Measurements from ENCODE around the gene DUSP28.

- TF ChIP-seq CTCF (IDR thresholded peaks at IDR 0.05) (no peak), ZNF121 (CRISPR knock-in tag; IDR thresholded peaks at IDR 0.05) (no peak), MYBL2 (CRISPR knock-in tag; IDR thresholded peaks at IDR 0.05) (no peak), MAX (CRISPR knock-in tag; IDR thresholded peaks at IDR 0.05) (no peak), PREB (CRISPR knock-in tag; IDR thresholded peaks at IDR 0.05; ENCODE audit: borderline replicate concordance) (no peak), ZBTB43 (CRISPR knock-in tag; IDR thresholded peaks at IDR 0.05) (no peak), ZNF263 (CRISPR knock-in tag; IDR thresholded peaks at IDR 0.05; ENCODE audit: low read depth) (no peak)
These were observed 5.2 kb upstream of the DUSP28 start for GRCh38 chr2:240554767-240555493.

Measured in WTC11 (cell line).